Measurements from ENCODE around the gene SLC39A6.

- TF ChIP-seq NFIC (IDR thresholded peaks at IDR 0.05; ENCODE audit: low read length) (no peak), IRF9 (CRISPR knock-in tag; IDR thresholded peaks at IDR 0.05; ENCODE audit: borderline replicate concordance) (no peak), POLR2A (IDR thresholded peaks at IDR 0.05; ENCODE audit: insufficient read depth in 1 of 2, low read depth in 2 of 2, low read length in 2 of 2) (no peak), ZBTB46 (CRISPR knock-in tag; IDR thresholded peaks at IDR 0.05; ENCODE audit: borderline replicate concordance) (no peak), ZNF496 (CRISPR knock-in tag; IDR thresholded peaks at IDR 0.05; ENCODE audit: insufficient replicate concordance) (no peak), HDAC6 (IDR thresholded peaks at IDR 0.05; ENCODE audit: low read depth, low read length) (no peak), EZH2 (conservative IDR thresholded peaks at IDR 0.05; ENCODE audit: low read depth, low read length) (no peak), ZNF280B (CRISPR knock-in tag; IDR thresholded peaks at IDR 0.05; ENCODE audit: borderline replicate concordance) (no peak)
Measured at GRCh38 chr18:36089001-36089400, 40.1 kb downstream of the SLC39A6 start.
